ENCODE measurements around the gene MSH3.

GRCh38 chr5:80916676-80917075, 262.2 kb downstream of the MSH3 start:
- TF ChIP-seq CTCF (IDR thresholded peaks at IDR 0.05; ENCODE audit: insufficient read depth, low read depth, low read length) (no peak), EZH2 (IDR thresholded peaks at IDR 0.05; ENCODE audit: insufficient read depth, low read length) (no peak)
